Stimulated activated effector memory CD8-positive, alpha-beta T cell treated with anti-CD3 and anti-CD28 coated beads, Interleukin-12 subunit alpha, Interleukin-12 subunit beta, amount 100 ng/mL, for 72 hours (primary cell): ENCODE data around the gene GTPBP2.
"Not testable (repeated sequence)": the region's sequence is repeated elsewhere in the genome, so short reads cannot be mapped to it uniquely, and the experiment has no call there.

Experiments
- ATAC-seq: fragments of 150-1000 bp; cut with Tn5 transposase; 2 replicates; pipeline ENCODE4 v1.10.0; 2021
- DNase-seq, 2 donors: peaks; one replicate each; pipeline ENCODE4 v3.0.0; 2021 to 2022; ENCODE audit warnings: low spot score in 2 of 2
- H3K27ac Mint-ChIP-seq: one replicate; pipeline ENCODE4 v1.8.0; 2022; ENCODE audit warnings: mild to moderate bottlenecking, mixed read lengths
- H3K36me3 Mint-ChIP-seq: one replicate; pipeline ENCODE4 v1.8.0; 2022; ENCODE audit warnings: mild to moderate bottlenecking, mixed read lengths
- H3K4me1 Mint-ChIP-seq: one replicate; pipeline ENCODE4 v1.8.0; 2022; ENCODE audit warnings: mixed read lengths
- H3K4me3 Mint-ChIP-seq: one replicate; pipeline ENCODE4 v1.8.0; 2022; ENCODE audit warnings: mild to moderate bottlenecking, mixed read lengths
- H3K9me3 Mint-ChIP-seq: one replicate; pipeline ENCODE4 v1.8.0; 2022; ENCODE audit warnings: mixed read lengths

The GTPBP2 gene

GRCh38 chr6:43635387-43636307 lies 6.6 kb upstream of the GTPBP2 start, which contains the start of gene MAD2L1BP:
TSS of gene MAD2L1BP (plus strand) at chr6:43635840. CDS start at chr6:43635876, 36 bp downstream.
- DNase-seq: peak; percentile 75 to 96
- Mint-ChIP-seq H3K27ac (peak within 1 kb of the TSS; percentile 96), H3K9me3 (no peaks in the 10 kb centered on the region), H3K4me1 (peaks cover 39% of the 10 kb centered on the region), H3K36me3 (peaks cover 62% of the 10 kb centered on the region), H3K4me3 (peak within 1 kb of the TSS; percentile 97)
- peak; percentile 91 for ATAC-seq

GRCh38 chr6:43634702-43635303 lies 5.7 kb upstream of the GTPBP2 start:
- DNase-seq (no peak), ATAC-seq (no peak)
- H3K4me3 Mint-ChIP-seq: peak overlapping the region; percentile 97
- peaks cover 37% of the 10 kb centered on the region for H3K4me1 Mint-ChIP-seq
- H3K27ac Mint-ChIP-seq: peak overlapping the region; percentile 96
- peaks cover 54% of the 10 kb centered on the region for H3K36me3 Mint-ChIP-seq
- no peaks in the 10 kb centered on the region for H3K9me3 Mint-ChIP-seq

GRCh38 chr6:43633002-43633401 lies 3.9 kb upstream of the GTPBP2 start:
- peaks cover 36% of the 10 kb centered on the region for H3K4me1 Mint-ChIP-seq
- H3K9me3 Mint-ChIP-seq, ATAC-seq, H3K27ac Mint-ChIP-seq, H3K4me3 Mint-ChIP-seq, DNase-seq: not testable (repeated sequence)
- peaks cover 52% of the 10 kb centered on the region for H3K36me3 Mint-ChIP-seq

- Mint-ChIP-seq H3K4me3 (peak overlapping the region; percentile 95), H3K27ac (no peak overlapping the region), H3K4me1 (peaks cover 49% of the 10 kb centered on the region), H3K36me3 (peaks cover 48% of the 10 kb centered on the region), H3K9me3 (no peaks in the 10 kb centered on the region)
- no peak for DNase-seq
- ATAC-seq: no peak
Observed at GRCh38 chr6:43630980-43631619, 2.0 kb upstream of the GTPBP2 start.

GRCh38 chr6:43629505-43630300 lies 639 bp upstream of the GTPBP2 start:
- Mint-ChIP-seq H3K9me3 (no peaks in the 10 kb centered on the region), H3K4me3 (peak overlapping the region; percentile 95), H3K4me1 (peaks cover 45% of the 10 kb centered on the region), H3K27ac (peak overlapping the region; percentile 98), H3K36me3 (peaks cover 51% of the 10 kb centered on the region)
- peak; percentile 79 for ATAC-seq
- peak; percentile 74 to 96 for DNase-seq

- Mint-ChIP-seq H3K4me3 (peak overlapping the region; percentile 95), H3K9me3 (no peaks in the 10 kb centered on the region), H3K27ac (peak overlapping the region; percentile 98), H3K4me1 (peaks cover 43% of the 10 kb centered on the region), H3K36me3 (peaks cover 58% of the 10 kb centered on the region)
- DNase-seq (peak; percentile 32 to 82), ATAC-seq (peak; percentile 39)
Observed at GRCh38 chr6:43628393-43629103, 516 bp downstream of the GTPBP2 start.

- ATAC-seq: no peak
- no peak for DNase-seq
- H3K9me3 Mint-ChIP-seq: no peaks in the 10 kb centered on the region
- H3K27ac Mint-ChIP-seq: peak overlapping the region; percentile 98
- peaks cover 70% of the 10 kb centered on the region for H3K36me3 Mint-ChIP-seq
- peak overlapping the region; percentile 95 for H3K4me3 Mint-ChIP-seq
- H3K4me1 Mint-ChIP-seq: peaks cover 43% of the 10 kb centered on the region
Observed at GRCh38 chr6:43627008-43627825, 1.8 kb downstream of the GTPBP2 start.

- H3K4me3 Mint-ChIP-seq: no peak overlapping the region
- H3K9me3 Mint-ChIP-seq: no peaks in the 10 kb centered on the region
- peaks cover 87% of the 10 kb centered on the region for H3K36me3 Mint-ChIP-seq
- peak overlapping the region; percentile 98 for H3K27ac Mint-ChIP-seq
- no peak for ATAC-seq
- peaks cover 43% of the 10 kb centered on the region for H3K4me1 Mint-ChIP-seq
- DNase-seq: no peak
Observed at GRCh38 chr6:43625393-43625992, 3.6 kb downstream of the GTPBP2 start.

DNA sequence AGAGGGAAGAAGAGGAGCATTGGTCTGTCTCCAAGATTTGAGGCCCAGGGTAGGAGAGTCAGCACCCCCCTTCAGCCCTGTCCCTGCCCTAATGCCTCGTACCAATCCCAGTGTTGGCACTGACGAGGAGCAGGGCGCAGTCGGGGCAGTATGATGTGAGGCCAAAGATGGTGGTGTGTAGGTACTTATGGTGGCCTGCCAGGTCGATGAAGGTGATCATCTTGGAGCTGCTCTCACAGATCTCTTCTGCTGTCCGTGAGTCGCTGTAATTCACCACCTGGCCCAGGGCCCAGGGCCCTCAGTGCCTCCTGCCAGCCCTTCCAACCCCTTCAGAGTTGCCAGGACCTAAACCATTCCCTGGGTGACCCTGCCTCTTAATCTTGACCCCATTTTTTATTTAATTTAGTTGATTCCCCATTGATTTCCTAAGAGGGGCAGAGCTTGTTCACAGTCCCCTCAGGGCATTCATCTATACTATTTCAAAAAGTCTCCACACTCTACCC lies 4.2 kb downstream of the GTPBP2 start:
- ATAC-seq (no peak), DNase-seq (no peak)
- Mint-ChIP-seq H3K4me1 (peaks cover 37% of the 10 kb centered on the region), H3K36me3 (peaks cover 90% of the 10 kb centered on the region), H3K27ac (peak overlapping the region; percentile 83), H3K4me3 (no peak overlapping the region), H3K9me3 (no peaks in the 10 kb centered on the region)

DNA sequence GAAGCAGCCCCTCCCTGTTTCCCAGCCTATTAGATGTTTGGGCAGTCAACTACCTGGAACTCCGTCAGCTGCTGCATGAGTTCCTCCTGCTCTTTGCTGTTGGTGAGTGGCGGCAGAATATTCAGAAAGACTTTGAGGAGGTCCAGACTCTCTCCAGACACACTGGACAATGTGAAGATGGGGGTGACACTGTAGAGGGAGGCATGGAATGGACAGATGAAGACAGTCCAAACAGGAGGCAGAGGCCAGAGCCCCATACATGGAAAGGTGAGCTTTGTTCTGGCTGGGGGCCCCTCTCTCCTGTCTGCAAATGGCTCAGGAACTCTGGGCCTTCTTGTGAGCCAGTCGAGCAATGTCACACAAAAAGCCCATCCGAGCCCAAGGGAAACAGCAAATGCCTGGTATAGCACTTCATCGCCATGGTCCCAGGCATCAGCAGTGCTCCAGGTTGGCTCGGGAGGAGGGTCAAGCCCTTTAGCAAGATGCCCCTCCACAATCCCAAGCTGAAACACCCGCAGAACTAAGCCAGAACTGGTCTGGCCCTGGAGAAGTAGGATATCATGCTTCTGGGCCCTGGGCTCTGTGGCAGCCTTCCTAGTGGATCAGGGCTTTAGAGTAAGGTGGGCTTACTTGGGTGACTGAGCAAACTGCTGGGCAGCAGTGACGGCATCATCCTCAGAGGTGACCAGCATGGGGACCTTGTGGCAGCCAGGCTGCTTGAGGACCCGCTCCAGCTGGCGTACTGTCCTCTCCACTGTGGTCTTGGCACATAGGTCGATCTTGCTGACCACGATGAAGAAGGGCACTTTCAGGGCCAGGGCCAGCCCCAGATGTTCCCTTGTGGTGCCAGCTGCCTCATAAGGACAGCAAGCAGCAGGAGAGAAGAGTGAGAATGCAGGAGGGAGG lies 4.9 kb downstream of the GTPBP2 start:
- Mint-ChIP-seq H3K36me3 (peaks cover 92% of the 10 kb centered on the region), H3K4me1 (peaks cover 30% of the 10 kb centered on the region)
- no peak for ATAC-seq

DNA sequence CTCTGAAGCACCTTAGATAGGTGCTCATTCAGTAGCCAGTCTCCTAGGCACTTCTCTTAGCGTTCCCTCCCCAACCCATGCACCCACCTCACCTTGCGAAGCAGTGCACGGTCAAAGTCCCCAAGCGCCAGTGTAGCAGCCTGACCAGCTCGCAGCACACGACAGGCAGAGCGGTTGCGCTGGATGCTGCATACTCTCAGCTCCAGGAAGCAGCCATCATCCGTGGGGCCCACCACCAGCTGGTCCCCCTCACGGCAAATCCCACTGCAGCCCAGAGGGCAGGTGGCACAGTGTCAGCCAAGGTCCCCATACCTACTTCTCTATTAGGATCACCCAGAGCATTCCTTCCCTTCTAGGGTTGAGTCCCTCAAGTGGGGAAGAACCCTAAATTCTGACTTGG lies 6.5 kb downstream of the GTPBP2 start:
- Mint-ChIP-seq H3K27ac (no peak overlapping the region), H3K4me1 (peaks cover 21% of the 10 kb centered on the region), H3K4me3 (no peak overlapping the region), H3K36me3 (peaks cover 95% of the 10 kb centered on the region), H3K9me3 (no peaks in the 10 kb centered on the region)
- DNase-seq (no peak), ATAC-seq (no peak)

More for the DNA sequence above, 4.9 kb downstream of the GTPBP2 start:
- DNase-seq: no peak
- Mint-ChIP-seq H3K4me3 (no peak overlapping the region), H3K9me3 (no peaks in the 10 kb centered on the region), H3K27ac (peak overlapping the region; percentile 83)

GRCh38 chr6:43621836-43622180 lies 7.3 kb downstream of the GTPBP2 start:
- ATAC-seq: no peak
- DNase-seq: no peak
- H3K4me3 Mint-ChIP-seq: no peak overlapping the region
- H3K9me3 Mint-ChIP-seq: no peaks in the 10 kb centered on the region
- H3K27ac Mint-ChIP-seq: no peak overlapping the region
- H3K36me3 Mint-ChIP-seq: peaks cover 95% of the 10 kb centered on the region
- H3K4me1 Mint-ChIP-seq: peaks cover 13% of the 10 kb centered on the region
